IPS DF 4.7 (cell line): ENCODE measurements around the gene THAP8.
"Not testable (repeated sequence)": the region's sequence is repeated elsewhere in the genome, so short reads cannot be mapped to it uniquely, and the experiment has no call there.

Experiments used
- DNase-seq: peaks from one replicate; pipeline ENCODE4 v3.0.0-alpha.2; 2013; ENCODE audit warnings: low spot score; ENCODE audit errors: extremely low read depth

THAP8 gene

DNA sequence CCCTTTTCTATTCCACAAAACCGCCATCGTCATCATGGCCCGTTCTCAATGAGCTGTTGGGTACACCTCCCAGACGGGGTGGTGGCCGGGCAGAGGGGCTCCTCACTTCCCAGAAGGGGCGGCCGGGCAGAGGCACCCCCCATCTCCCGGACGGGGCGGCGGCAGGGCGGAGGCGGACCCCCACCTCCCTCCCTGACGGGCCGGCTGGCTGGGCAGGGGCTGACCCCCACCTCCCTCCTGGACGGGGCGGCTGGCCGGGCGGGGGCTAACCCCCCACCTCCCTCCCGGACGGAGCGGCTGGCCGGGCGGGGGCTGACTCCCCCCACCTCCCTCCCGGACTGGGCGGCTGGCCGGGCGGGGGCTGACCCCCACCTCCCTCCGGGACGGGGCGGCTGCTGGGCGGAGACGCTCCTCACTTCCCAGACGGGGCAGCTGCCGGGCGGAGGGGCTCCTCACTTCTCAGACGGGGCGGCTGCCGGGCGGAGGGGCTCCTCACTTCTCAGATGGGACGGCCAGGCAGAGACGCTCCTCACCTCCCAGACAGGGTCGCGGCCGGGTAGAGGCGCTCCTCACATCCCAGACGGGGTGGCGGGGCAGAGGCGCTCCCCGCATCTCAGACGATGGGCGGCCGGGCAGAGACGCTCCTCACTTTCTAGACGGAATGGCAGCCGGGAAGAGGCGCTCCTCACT lies 14.9 kb upstream of the THAP8 start:
- not testable (repeated sequence) for DNase-seq

DNA sequence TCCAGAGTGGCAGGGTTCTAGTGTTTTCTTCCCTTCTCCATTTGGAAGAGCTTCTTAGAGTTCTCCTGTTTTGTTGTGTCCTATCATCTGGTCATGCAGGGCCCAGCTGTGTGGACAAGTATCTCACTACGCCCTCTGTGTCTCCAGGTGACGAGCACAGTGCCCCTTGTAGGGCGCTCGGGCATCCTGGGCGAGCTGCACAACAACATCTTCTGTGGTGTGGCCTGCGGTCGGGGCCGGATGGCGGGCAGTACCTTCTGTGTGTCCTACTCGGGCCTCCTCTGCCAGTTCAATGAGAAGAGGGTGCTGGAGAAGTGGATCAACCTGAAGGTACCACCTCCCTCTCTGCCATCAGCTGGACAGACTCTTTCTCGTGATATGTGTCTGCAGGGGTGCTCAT lies 13.6 kb upstream of the THAP8 start:
- no peak for DNase-seq

DNA sequence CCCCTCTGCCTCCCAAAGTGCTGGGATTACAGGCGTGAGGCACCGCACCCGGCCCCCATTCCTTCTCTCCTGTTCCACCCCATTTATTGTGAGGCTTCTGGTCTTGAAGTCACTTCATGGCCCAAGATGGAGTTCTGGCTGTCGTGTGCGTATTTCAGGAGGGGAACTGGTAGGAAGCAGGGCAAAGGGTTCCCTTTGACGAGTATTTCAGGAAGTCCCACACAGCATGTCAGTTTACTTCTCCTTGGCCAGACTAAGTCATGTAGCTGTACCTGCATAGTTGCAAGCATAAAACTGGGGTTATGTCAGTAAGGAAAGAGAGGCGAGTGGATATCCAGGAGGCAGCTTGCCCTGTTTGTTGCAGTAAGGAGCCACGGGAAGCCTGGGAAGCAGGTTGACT lies 10.7 kb upstream of the THAP8 start:
- no peak for DNase-seq

DNA sequence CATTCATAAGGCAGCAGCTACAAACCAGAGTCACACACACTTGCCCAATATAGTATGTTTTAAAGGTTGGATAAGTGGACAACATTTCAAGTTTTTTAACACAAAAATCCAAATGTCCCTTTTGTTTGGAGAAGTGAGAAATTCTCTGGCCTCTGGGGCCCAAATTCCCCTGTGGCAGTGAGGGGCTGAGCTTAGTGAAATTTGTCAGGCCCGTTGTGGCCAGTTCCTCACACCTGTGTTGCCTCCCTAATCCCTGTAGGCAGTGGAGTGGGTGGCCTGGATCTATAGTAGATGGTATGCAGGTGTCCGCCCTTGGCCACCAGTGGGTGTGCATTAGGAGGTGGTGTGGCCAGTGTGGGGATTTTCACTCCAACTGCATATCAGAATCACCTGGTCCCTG lies 7.3 kb upstream of the THAP8 start:
- DNase-seq = no peak

DNA sequence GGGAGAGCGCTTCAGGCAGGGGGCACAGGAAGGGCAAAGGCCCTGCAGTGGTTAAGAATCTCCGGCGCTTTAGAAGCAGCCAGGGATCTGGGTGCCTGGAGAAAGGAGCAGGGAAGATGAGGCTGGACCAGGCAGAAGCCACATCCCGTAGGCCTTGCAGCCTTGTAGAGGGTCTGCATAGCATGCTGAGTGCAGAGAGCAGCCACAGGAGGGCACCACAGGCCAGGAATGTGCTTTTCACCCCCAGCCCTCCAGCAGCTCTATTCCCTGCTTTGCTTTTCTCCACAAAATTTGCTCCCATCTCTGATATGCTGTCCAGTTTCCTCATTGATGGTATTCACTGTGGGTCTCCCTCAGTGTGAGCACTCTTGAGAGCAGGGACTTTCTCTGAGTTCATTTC lies 6.3 kb upstream of the THAP8 start:
- no peak for DNase-seq

DNA sequence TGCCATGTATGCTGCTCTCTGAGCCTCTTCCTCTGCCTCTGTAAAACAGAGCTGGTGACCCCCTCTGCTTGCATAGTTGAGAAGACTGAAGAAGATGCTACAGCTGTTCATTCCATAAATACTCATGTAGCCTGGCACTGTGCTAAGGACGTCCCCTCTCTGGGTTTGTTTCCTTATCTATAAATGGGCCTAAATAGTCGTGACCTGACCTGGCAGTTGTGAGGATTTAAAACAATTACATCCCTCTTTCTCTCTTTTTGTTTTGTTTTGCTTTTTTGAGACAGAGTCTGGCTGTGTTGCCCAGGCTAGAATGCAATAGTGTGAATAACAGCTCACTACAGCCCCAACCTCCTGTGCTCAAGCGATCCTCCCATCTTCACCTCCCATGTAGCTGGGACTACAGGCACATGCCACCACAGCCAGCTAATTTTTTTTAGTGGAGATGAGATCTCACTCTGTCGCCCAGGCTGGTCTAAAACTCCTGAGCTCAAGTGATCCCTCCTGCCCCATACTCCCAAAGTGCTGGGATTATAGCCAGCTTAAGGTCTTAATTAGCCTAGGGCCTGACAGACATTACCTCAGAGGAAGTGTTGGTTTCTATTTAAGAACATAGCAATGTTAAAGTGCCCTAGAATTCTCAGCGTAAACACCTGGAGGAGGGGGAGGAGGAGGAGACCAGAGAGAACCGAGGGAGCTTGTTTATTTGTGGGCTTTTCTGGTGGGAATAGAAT lies 5.3 kb upstream of the THAP8 start:
- no peak for DNase-seq

DNA sequence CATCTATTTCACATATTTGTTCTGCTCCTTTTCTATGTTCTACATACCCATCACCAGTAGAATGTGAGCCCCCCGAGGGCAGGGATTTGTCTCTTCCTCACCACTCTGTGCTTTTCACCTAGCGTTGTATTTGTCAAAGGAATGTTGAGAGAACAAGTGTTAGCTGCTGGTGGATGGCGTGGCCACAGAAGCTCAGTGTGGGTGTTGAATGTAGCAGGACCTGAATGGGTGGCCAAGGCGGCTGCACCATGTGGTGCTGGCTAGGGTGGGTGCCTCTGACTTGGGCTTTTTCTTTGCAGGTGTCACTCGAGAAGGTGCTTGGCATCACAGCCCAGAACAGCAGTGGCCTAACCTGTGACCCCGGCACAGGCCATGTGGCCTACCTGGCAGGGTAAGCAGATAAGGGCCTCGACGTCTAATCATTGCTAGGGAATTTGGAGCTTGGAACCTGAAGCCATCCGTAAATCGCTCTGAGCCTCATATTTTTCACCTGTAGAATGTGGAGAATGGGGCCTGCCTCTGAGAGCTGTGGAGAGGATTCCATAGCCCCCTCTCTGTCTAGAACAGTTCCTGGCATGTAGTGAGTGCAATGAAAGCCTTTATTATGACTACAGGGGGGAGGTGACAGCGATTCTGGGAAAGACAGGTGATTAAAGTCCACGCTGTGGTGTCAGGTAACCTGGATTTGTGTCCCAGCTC lies 4.5 kb upstream of the THAP8 start:
- DNase-seq = no peak

DNA sequence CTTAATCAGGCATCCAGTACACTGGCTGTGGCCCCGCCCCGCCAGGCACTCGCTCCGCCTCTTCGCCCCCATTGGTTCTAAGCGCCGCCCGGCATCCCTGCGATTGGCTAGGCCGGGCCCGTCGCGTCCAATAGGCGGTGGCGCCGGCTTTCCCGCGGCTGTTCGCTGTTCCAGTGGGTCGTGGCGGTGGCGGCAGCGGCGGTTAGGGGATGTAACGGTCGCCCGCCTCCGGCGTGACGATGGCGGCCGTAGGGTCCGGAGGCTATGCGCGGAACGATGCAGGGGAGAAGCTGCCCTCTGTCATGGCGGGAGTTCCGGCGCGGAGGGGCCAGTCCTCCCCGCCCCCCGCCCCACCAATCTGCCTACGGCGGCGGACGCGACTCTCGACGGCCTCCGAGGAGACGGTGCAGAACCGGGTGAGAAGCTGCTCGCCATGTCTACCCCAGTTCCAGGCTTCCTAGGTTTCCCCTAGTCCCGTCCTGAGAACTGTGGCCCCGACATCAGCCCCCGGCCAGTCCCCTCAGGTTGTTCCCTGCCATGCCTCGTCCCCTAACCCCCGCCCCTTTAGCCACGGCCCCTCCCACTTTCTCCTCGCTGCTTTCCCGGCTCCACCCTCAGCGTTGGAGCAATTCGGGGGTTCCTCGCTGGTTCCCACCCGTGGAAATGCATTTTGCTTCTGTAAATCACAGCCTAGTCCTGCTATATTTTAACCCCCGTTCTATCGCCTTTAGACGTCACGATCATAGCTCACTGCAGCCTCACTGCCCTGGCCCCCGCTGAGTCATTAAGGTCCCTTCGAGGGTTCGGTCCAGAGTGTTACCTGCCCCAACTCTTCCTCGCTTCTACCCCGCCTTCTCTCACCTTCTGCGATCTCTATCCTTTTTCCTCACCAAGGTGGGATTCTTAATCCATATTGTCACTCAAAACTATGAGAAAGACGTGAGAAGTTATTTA lies 925 bp upstream of the THAP8 start, which contains the start of gene WDR62:
Gene WDR62 (plus strand): TSS at position 165 of the 954 bp plus-strand sequence. CDS start 75 bp downstream, at position 240.
- no peak for DNase-seq

DNA sequence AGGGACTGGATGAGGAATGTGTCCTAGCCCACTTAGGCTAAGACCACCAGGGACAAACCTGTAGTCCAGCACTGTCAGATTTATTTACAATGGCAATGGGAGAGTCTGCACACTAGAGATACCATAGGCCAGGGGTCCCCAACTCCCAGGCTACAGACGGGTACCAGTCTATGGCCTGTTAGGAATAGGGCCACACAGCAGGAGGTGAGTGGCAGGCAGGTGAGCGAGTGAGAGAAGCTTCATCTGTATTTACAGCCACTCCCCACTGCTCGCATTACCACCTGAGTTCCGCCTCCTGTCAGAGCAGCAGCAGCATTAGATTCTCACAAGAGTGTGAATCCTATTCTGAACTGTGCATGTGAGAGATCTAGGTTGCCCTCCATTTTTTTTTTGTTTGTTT lies 2.4 kb downstream of the THAP8 start:
- DNase-seq = no peak

DNA sequence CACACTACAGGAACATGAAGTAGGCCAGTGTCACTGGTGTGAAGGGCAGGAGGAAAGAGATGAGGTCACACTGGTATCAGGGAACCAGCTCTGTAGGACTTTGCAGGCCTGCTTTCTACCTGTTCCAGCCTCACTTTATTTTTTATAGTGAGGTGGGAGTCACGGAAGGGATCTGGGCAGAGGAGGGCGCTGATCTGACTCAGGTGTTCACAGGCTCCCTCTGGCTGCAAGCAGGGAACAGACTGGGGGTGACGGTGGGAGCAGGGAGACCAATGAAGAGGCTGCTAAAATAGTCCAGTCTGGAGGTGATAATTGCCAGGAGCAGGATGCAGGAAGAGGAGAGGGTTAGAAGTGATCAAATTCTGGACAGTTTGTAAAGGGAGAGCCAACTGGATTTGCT lies 2.8 kb downstream of the THAP8 start:
- no peak for DNase-seq

DNA sequence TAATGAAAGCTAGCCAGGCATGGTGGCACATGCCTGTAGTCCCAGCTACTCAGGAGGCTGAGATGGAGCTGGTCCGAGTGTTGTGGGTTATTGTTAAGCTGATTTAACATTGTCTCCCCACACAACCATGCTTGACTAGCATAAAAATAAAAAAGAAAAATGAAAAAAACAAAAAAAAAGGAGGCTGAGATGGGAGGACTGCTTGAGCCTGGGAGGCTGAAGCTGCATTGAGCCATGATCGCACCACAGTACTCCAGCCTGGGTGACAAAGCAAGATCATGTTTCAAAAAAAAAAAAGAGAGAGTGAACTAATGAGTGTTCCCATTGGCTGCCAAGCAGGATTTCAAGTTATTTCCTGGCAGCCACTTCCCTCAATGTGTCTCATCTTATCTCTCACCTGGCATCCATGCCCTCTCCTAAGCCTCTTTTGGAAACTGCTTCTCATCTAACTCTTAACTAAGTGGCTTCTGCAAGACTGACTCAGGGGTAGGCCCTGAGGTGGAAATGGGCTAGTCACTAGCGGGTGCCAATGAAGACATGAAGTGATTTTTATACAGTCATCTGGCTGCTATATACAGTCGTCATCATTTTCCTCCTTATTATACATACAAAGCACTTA lies 4.9 kb downstream of the THAP8 start:
- no peak for DNase-seq

DNA sequence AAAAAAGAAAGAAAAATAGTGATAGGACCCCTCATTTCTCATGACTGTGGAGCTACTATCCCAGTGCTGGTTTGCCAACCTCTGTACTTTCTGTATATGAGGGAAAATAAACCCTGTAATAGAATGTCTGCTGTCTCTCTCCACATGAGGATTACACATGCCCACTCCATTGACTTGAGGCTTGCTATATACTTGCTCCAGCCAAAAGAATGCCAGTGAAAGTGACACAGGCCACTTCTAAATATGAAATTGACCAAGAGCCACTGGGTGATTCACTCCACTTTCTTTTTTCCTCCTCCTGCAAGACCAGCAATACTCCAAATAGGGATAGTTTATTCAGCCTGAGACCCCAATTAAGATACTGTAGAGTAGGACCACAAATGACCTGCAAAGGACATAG lies 6.2 kb downstream of the THAP8 start:
- no peak for DNase-seq

DNA sequence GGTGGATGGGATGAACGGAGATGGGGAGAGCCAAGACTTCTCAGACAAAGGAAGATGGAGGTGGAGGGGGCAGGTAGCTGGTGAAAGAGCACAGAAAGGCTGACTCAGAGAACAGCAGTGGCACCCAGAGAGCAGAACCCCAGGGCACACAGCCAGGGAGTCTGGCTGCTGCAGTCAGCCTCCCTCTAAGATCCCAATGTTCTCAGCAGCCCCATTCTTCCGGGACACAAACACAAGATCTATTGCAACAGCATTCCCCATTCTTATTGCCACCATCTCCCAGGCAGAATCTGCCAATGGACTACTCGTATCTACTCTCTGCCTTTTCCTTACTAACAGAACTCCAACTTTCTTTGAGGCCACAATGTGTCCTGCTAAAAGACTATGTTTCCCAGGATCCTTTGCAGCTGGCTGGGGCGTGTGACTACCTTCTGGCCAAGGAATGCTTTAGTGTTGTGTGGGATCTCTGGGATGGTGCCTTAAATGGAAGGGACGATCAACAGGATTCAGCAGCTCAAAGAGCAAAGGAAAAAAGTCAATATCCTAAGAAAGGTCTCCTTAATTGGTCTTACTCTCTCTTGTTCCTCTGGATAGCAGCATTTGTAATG lies 7.5 kb downstream of the THAP8 start:
- DNase-seq = no peak

DNA sequence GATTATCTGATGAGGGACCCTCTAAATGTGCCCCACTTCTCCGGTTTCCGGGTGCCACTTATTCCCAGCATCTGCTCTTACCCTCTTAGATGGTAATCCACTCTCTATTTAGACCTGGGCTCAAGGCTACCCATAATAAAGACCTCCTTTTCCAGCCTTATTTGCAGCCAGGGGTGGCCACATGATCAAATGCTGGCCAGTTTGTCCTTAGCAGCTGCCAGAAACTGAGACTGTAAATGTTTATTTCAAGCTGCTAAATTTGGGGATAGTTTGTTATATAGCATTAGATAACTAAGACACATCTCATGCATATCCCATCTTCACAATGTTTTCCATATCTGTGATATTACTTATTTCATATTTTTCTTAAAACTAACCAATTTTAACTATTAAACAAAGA lies 10.1 kb downstream of the THAP8 start:
- DNase-seq = no peak

DNA sequence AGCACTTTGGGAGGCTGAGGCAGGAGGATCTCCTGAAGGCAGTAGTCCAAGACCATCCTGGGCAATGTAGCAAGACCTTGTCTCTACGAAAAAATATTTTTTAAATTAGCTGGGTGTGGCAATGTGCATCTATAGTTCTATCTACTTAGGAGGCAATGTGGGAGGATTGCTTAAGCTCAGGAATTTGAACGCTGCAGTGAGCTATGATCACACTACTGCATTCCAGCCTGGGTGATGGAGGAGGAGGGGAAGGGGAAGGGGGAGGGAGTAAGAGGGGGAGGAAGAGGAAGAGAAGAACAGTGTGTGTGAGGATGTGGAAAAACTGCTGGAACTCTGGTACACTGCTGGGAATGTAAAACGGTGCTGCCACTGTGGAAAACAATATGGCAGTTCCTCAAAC lies 12.3 kb downstream of the THAP8 start:
- DNase-seq = no peak

DNA sequence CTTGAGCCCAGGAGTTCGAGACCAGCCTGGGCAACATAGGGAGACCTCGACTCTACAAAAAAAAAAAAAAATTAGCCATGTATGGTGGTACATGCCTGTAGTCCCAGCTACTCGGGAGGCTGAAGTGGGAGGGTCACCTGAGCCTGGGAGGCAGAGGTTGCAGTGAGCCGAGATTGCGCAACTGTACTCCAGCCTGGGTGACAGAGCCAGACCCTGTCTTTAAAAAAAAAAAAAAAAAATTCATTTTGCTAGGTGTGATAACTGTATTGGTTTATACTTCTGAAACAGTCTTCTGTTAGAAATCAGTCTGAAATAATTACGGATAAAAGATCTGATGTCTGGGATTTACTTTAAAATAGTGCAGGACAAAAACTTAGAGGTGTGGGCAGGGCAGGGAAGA lies 13.0 kb downstream of the THAP8 start:
- DNase-seq = not testable (repeated sequence)

DNA sequence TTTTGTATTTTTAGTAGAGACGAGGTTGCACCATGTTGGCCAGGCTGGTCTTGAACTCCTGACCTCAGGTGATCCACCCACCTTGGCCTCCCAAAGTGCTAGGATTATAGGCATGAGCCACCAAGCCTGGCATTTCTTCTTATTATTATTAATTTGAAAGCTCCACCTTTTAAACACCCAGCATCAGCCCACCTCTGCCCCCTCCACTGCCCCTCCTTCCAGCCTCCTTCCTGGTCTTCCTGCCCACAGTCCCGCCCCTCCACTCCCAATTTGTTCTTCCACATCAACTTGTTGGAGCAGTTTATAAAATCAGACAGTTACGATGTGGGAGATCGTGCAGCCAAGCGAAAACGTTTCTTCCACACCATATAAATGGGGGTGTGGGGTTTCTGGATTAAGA lies 13.6 kb downstream of the THAP8 start:
- DNase-seq = no peak

DNA sequence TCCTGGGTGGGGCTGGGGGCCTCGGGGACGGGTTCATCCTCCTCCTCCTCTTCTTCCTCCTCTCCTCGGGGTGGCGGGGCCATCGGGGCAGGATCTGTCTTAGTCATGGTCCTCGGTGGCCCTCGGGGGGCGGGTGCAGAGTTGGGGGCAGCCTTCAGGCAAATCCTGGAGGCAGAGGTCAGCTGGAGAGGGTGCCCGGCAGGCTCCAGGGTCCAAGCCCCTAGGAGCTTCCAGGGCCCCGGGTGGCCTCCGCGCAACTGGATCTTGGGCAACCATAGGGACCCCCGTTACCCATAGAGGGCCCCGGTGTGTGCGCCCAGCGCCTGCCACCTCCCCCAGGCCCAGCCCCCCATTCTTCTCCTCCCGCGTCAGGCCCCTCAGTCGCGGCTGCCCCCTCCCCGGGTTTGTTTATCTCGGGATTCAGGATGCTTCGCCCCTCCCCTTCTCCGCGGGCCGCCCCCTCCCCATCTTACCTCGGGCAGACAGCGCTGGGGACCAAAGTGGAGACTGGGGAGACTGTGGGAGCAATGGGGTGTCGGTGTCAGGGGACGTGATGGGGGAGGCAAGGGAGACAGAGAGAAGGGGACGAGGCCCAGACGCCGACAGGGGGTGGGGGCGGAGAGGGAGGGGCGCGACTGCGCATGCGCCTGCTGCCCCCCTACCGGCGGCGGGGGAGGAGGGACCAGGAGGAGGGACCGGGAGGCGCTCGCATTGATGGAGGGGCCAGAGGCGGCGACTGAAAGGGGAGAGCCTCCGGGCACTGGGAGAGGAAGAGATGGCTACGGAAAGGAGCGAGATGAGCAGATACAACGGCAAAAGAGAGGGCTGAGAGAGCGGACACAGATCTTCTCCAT lies 21.6 kb downstream of the THAP8 start, which contains the start of gene CLIP3:
Gene CLIP3 (minus strand): TSS at position 623 of the 854 bp plus-strand sequence. CDS start 516 bp downstream, at position 107.
- DNase-seq = no peak

DNA sequence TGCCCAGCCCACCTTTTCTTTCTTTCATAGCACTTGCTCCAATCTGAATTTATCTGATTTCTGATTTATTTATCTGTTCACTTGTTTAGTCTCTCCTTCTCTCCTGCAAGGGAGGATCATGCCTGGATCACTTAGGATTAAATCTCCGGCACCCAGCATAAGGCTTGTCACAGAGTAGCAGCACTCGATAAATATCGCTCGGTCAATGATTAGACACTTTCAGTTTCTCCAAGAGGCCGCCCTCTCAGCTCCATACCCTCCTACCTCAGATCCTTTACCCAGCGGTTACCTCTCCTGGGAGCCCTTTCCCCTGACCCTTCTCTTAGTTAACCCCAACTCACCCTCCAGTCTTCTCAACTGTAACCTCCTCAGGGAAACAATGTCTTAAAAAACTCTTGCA lies 22.8 kb downstream of the THAP8 start:
- DNase-seq = no peak
